ENCODE data around the gene IPCEF1. TPM values are rescaled to one million over a fixed set of nuclear protein-coding genes. Genes with fewer than 3 reads are reported as not detected.

Gene IPCEF1
- polyA plus RNA-seq, 3 donors: 14.7 to 29.7 (median 16.5) TPM

- Mint-ChIP-seq H3K36me3 (peaks cover 22 to 40% of the 10 kb centered on the region in 2 donors), H3K27ac (peak overlapping the region in 1 of 7 donors; percentile 22), H3K27me3 (ENCODE audit: low read depth in 3 of 3) (no peaks in the 10 kb centered on the region), H3K9me3 (no peaks in the 10 kb centered on the region), H3K4me1 (peaks cover 26% of the 10 kb centered on the region), H3K4me3 (no peak overlapping the region)
- intact Hi-C loops (cut with micrococcal nuclease): no loop called here
- Histone ChIP-seq H3K4me3 (replicated peaks in 1 of 3; ENCODE audit: low read depth in 2 of 3, low read length in 3 of 3) (no peak overlapping the region), H3K4me1 (ENCODE audit: control insufficient read depth in 1 of 2, insufficient read depth in 2 of 2, low read length in 2 of 2) (peaks cover 5% of the 10 kb centered on the region in 2 donors), H3K27me3 (ENCODE audit: control insufficient read depth in 2 of 2, insufficient read depth in 2 of 2, low read length in 2 of 2) (no peaks in the 10 kb centered on the region), H3K36me3 (replicated peaks in 1 of 2; ENCODE audit: control insufficient read depth in 1 of 2, insufficient read depth in 2 of 2, low read length in 2 of 2) (peaks cover 2 to 23% of the 10 kb centered on the region in 2 donors), H3K27ac (ENCODE audit: low read depth in 1 of 2, low read length in 2 of 2) (peak overlapping the region in 1 of 2 donors; percentile 37), H3K9me3 (replicated peaks in 1 of 2; ENCODE audit: control insufficient read depth in 1 of 2, insufficient read depth in 1 of 2, low read length in 2 of 2) (no peaks in the 10 kb centered on the region), H3K79me2 (ENCODE audit: insufficient read depth, low read length) (peaks cover 94% of the 10 kb centered on the region), H4K20me1 (ENCODE audit: insufficient read depth, low read length) (peaks cover 82% of the 10 kb centered on the region), H2AFZ (ENCODE audit: insufficient read depth, low read depth, low read length, poor library complexity, severe bottlenecking) (no peak overlapping the region), H3K9ac (ENCODE audit: insufficient read depth, low read length, poor library complexity, severe bottlenecking) (no peak overlapping the region), H3K4me2 (replicated peaks; ENCODE audit: extremely low read depth, low read length, poor library complexity, severe bottlenecking) (no peak overlapping the region)
- 90% methylated on average over 1 of the region's 2 CpGs for WGBS (ENCODE audit: insufficient coverage)
- TF ChIP-seq CTCF (IDR thresholded peaks at IDR 0.05): no peak
- no peak for DNase-seq
Measured at GRCh38 chr6:154274168-154274567, 82.4 kb downstream of the IPCEF1 start.

- Histone ChIP-seq H3K4me2 (replicated peaks; ENCODE audit: extremely low read depth, low read length, poor library complexity, severe bottlenecking) (no peak overlapping the region), H4K20me1 (ENCODE audit: insufficient read depth, low read length) (peaks cover 55% of the 10 kb centered on the region), H3K27ac (ENCODE audit: low read depth in 1 of 2, low read length in 2 of 2) (peak overlapping the region in 1 of 2 donors; percentile 50), H3K9ac (ENCODE audit: insufficient read depth, low read length, poor library complexity, severe bottlenecking) (no peak overlapping the region), H3K4me1 (ENCODE audit: control insufficient read depth in 1 of 2, insufficient read depth in 2 of 2, low read length in 2 of 2) (peaks cover 5 to 9% of the 10 kb centered on the region in 2 donors), H3K9me3 (replicated peaks in 1 of 2; ENCODE audit: control insufficient read depth in 1 of 2, insufficient read depth in 1 of 2, low read length in 2 of 2) (no peaks in the 10 kb centered on the region), H3K79me2 (ENCODE audit: insufficient read depth, low read length) (peaks cover 69% of the 10 kb centered on the region), H2AFZ (ENCODE audit: insufficient read depth, low read depth, low read length, poor library complexity, severe bottlenecking) (no peak overlapping the region), H3K36me3 (replicated peaks in 1 of 2; ENCODE audit: control insufficient read depth in 1 of 2, insufficient read depth in 2 of 2, low read length in 2 of 2) (peaks cover 19 to 48% of the 10 kb centered on the region in 2 donors), H3K27me3 (ENCODE audit: control insufficient read depth in 2 of 2, insufficient read depth in 2 of 2, low read length in 2 of 2) (no peaks in the 10 kb centered on the region), H3K4me3 (replicated peaks in 1 of 3; ENCODE audit: low read depth in 2 of 3, low read length in 3 of 3) (no peak overlapping the region)
- no peak for TF ChIP-seq CTCF (IDR thresholded peaks at IDR 0.05)
- peaks cover 0 to 2% (median 0%) of the 10 kb centered on the region in 7 donors for H3K9me3 Mint-ChIP-seq
- H3K27ac Mint-ChIP-seq: peak overlapping the region in 4 of 7 donors; percentile 5 to 35 (median 20)
- no peak for DNase-seq
- H3K4me1 Mint-ChIP-seq: peaks cover 12% of the 10 kb centered on the region
- H3K4me3 Mint-ChIP-seq: no peak overlapping the region
- intact Hi-C loops (cut with micrococcal nuclease): no loop called here
- H3K27me3 Mint-ChIP-seq (ENCODE audit: low read depth in 3 of 3): no peaks in the 10 kb centered on the region
- WGBS (ENCODE audit: insufficient coverage): 63% methylated on average over 3 of the region's 3 CpGs
- peaks cover 34 to 41% of the 10 kb centered on the region in 2 donors for H3K36me3 Mint-ChIP-seq
Measured at GRCh38 chr6:154268486-154268885, 88.1 kb downstream of the IPCEF1 start.

All from CD14-positive monocyte (primary cell).